Subcutaneous adipose tissue (tissue), 4 donors: ENCODE results near the gene LPGAT1. TPM values are rescaled to one million over a fixed set of nuclear protein-coding genes. Genes with fewer than 3 reads are reported as not detected.

Experiments used
- CTCF ChIP-seq: fragments of 450-650 bp; IDR thresholded peaks from one replicate; pipeline ENCODE4 v1.5.1; 2016; ENCODE audit warnings: low read depth, mild to moderate bottlenecking, control low read depth, antibody characterized with exemption, moderate library complexity
- total RNA-seq, 4 donors: library from RNA; depleted of rRNA; stranded (reverse); fragments of >200 nt; gene quantifications; one replicate each; pipeline ENCODE4 v1.1.0, GENCODE V29; 2016

Gene LPGAT1
- total RNA-seq, 4 donors from 2014 or later, result 57.8 to 131 (median 73.7) TPM

- no peak for TF ChIP-seq CTCF
Observed at GRCh38 chr1:211748810-211749209, 81.8 kb downstream of the LPGAT1 start.

GRCh38 chr1:211742889-211743529, 87.6 kb downstream of the LPGAT1 start:
- no peak for TF ChIP-seq CTCF

GRCh38 chr1:211742272-211742671, 88.3 kb downstream of the LPGAT1 start:
- no peak for TF ChIP-seq CTCF

GRCh38 chr1:211741788-211742187, 88.8 kb downstream of the LPGAT1 start:
- TF ChIP-seq CTCF, result no peak

GRCh38 chr1:211741116-211741515, 89.4 kb downstream of the LPGAT1 start:
- TF ChIP-seq CTCF, result no peak

- no peak for TF ChIP-seq CTCF
Observed at GRCh38 chr1:211739671-211740411, 90.7 kb downstream of the LPGAT1 start.

GRCh38 chr1:211738691-211739301, 91.8 kb downstream of the LPGAT1 start:
- no peak for TF ChIP-seq CTCF
